HG03469 (cell line): ENCODE data around the gene NDUFS2.

Experiments
- ATAC-seq: cut with Tn5 transposase; IDR thresholded peaks from one replicate; pipeline ENCODE4 v1.9.1; 2021; ENCODE audit warnings: mild to moderate bottlenecking, moderate library complexity, moderate number of reproducible peaks; ENCODE audit not compliant: unreplicated experiment

NDUFS2 gene

GRCh38 chr1:161201836-161202712 is at the start of gene NDUFS2:
Gene NDUFS2, plus strand, starts transcription at chr1:161202367. Its CDS starts 19 bp downstream, at chr1:161202386.
- ATAC-seq: peak; percentile 79

- ATAC-seq: no peak
Observed at GRCh38 chr1:161153176-161153575, 49.0 kb upstream of the NDUFS2 start.

- ATAC-seq: peak; percentile 70
Observed at GRCh38 chr1:161153682-161154337, 48.4 kb upstream of the NDUFS2 start, which contains the start of gene UFC1. Gene UFC1, plus strand, starts transcription at chr1:161153978. Its CDS starts 20 bp downstream, at chr1:161153998.

- no peak for ATAC-seq
Observed at GRCh38 chr1:161157867-161158266, 44.3 kb upstream of the NDUFS2 start.

- ATAC-seq: no peak
Observed at GRCh38 chr1:161158316-161159010, 43.7 kb upstream of the NDUFS2 start.

GRCh38 chr1:161159087-161159912 is 42.9 kb upstream of the NDUFS2 start, which contains the start of gene USP21:
Gene USP21, plus strand, starts transcription at chr1:161159500. Its CDS starts 1,141 bp downstream, at chr1:161160641.
- ATAC-seq: peak; percentile 64

GRCh38 chr1:161159913-161160243 is 42.3 kb upstream of the NDUFS2 start:
- ATAC-seq: no peak

GRCh38 chr1:161160671-161161145 is 41.5 kb upstream of the NDUFS2 start:
- ATAC-seq: no peak

- ATAC-seq: no peak
Observed at GRCh38 chr1:161161652-161162051, 40.5 kb upstream of the NDUFS2 start.

GRCh38 chr1:161162052-161162451 is 40.1 kb upstream of the NDUFS2 start:
- no peak for ATAC-seq

GRCh38 chr1:161162806-161163205 is 39.4 kb upstream of the NDUFS2 start:
- ATAC-seq: no peak

- no peak for ATAC-seq
Observed at GRCh38 chr1:161163793-161164192, 38.4 kb upstream of the NDUFS2 start.

- ATAC-seq: no peak
Observed at GRCh38 chr1:161164901-161165610, 37.1 kb upstream of the NDUFS2 start.

GRCh38 chr1:161165742-161166668 is 36.2 kb upstream of the NDUFS2 start, which contains the start of gene PPOX:
Gene PPOX, plus strand, starts transcription at chr1:161166426. Its CDS starts 422 bp downstream, at chr1:161166848.
- peak; percentile 88 for ATAC-seq

- ATAC-seq: no peak
Observed at GRCh38 chr1:161166669-161167548, 35.3 kb upstream of the NDUFS2 start.

- ATAC-seq: no peak
Observed at GRCh38 chr1:161168906-161169305, 33.3 kb upstream of the NDUFS2 start.

- no peak for ATAC-seq
Observed at GRCh38 chr1:161171191-161171590, 31.0 kb upstream of the NDUFS2 start.

- ATAC-seq: no peak
Observed at GRCh38 chr1:161171696-161172095, 30.5 kb upstream of the NDUFS2 start.
